Mesenchymal stem cell (in vitro differentiated cells and primary cell): ENCODE results near the gene CFAP119.

Source experiments
- DNase-seq: peaks from one replicate; pipeline ENCODE4 v3.0.0-alpha.2; 2013
- H2AFZ ChIP-seq: one replicate; pipeline ENCODE4 v1.6.1; 2013; ENCODE audit warnings: low read depth, mild to moderate bottlenecking, control low read depth, inconsistent platforms, low read length, moderate library complexity
- H2AK5ac ChIP-seq: 2 replicates; pipeline ENCODE4 v1.6.1; 2013; ENCODE audit warnings: low read length, moderate library complexity, mild to moderate bottlenecking, inconsistent platforms; ENCODE audit not compliant: severe bottlenecking
- H2BK120ac ChIP-seq: one replicate; pipeline ENCODE4 v1.6.1; 2013; ENCODE audit warnings: low read depth, mild to moderate bottlenecking, inconsistent platforms, low read length, moderate library complexity
- H2BK12ac ChIP-seq, 2 experiments: one replicate each; pipeline ENCODE4 v1.6.1; 2013; ENCODE audit warnings: inconsistent platforms in 2 of 2, low read length in 2 of 2, mild to moderate bottlenecking in 2 of 2, moderate library complexity in 2 of 2, control low read depth in 1 of 2
- H2BK15ac ChIP-seq: one replicate; pipeline ENCODE4 v1.6.1; 2013; ENCODE audit warnings: mild to moderate bottlenecking, low read depth, inconsistent platforms; ENCODE audit not compliant: poor library complexity, severe bottlenecking
- H2BK5ac ChIP-seq: 2 replicates; pipeline ENCODE4 v1.6.1; 2013; ENCODE audit warnings: low read depth, mild to moderate bottlenecking, low read length, control low read depth, inconsistent platforms; ENCODE audit not compliant: poor library complexity, severe bottlenecking
- H3K14ac ChIP-seq, 2 experiments: one replicate each; pipeline ENCODE4 v1.6.1; 2013; ENCODE audit warnings: inconsistent platforms in 2 of 2, low read length in 2 of 2, control low read depth in 1 of 2, mild to moderate bottlenecking in 1 of 2, moderate library complexity in 1 of 2
- H3K18ac ChIP-seq, 2 experiments: one replicate each; pipeline ENCODE4 v1.6.1; 2013; ENCODE audit warnings: inconsistent platforms in 2 of 2, low read length in 2 of 2, control low read depth in 1 of 2, low read depth in 1 of 2, mild to moderate bottlenecking in 1 of 2
- H3K23ac ChIP-seq, 2 experiments: one replicate each; pipeline ENCODE4 v1.6.1; 2013; ENCODE audit warnings: inconsistent platforms in 2 of 2, low read length in 2 of 2, mild to moderate bottlenecking in 2 of 2, moderate library complexity in 2 of 2, control low read depth in 1 of 2
- H3K27ac ChIP-seq: 2 replicates; pipeline ENCODE4 v1.5.1; 2013; ENCODE audit warnings: mild to moderate bottlenecking, moderate library complexity, low read length, control low read depth, inconsistent platforms; ENCODE audit not compliant: poor library complexity, severe bottlenecking
- H3K27me3 ChIP-seq, 2 experiments: 2 replicates each; pipeline versions ENCODE4 v1.6.1 to v1.7.0; 2013; ENCODE audit warnings: low read length in 2 of 2, mild to moderate bottlenecking in 2 of 2, moderate library complexity in 2 of 2, control low read depth in 1 of 2, inconsistent platforms in 1 of 2; ENCODE audit not compliant: control insufficient read depth in 1 of 2, insufficient read depth in 1 of 2
- H3K36me3 ChIP-seq, 2 experiments: 2 replicates each; pipeline versions ENCODE4 v1.6.1 to v1.7.0; 2013; ENCODE audit warnings: low read length in 2 of 2, control low read depth in 1 of 2, inconsistent platforms in 1 of 2, low read depth in 1 of 2, mild to moderate bottlenecking in 1 of 2; ENCODE audit not compliant: insufficient read depth in 2 of 2, control insufficient read depth in 1 of 2
- H3K4ac ChIP-seq, 2 experiments: one replicate each; pipeline ENCODE4 v1.6.1; 2013; ENCODE audit warnings: inconsistent platforms in 2 of 2, low read length in 2 of 2, mild to moderate bottlenecking in 2 of 2, moderate library complexity in 2 of 2, control low read depth in 1 of 2, low read depth in 1 of 2
- H3K4me1 ChIP-seq: 2 replicates; pipeline ENCODE4 v1.6.1; 2013; ENCODE audit warnings: low read depth, low read length, control low read depth; ENCODE audit not compliant: control insufficient read depth, insufficient read depth
- H3K4me2 ChIP-seq: 2 replicates; pipeline ENCODE4 v1.6.1; 2013; ENCODE audit warnings: low read length, mild to moderate bottlenecking, inconsistent platforms; ENCODE audit not compliant: poor library complexity, severe bottlenecking
- H3K4me3 ChIP-seq, 2 experiments: 2 replicates each; pipeline versions ENCODE4 v1.5.1 to v1.7.0; 2013; ENCODE audit warnings: low read length in 2 of 2, mild to moderate bottlenecking in 2 of 2, control low read depth in 1 of 2, low read depth in 1 of 2; ENCODE audit not compliant: insufficient read depth in 1 of 2
- H3K79me1 ChIP-seq: replicated peaks from 2 replicates; pipeline ENCODE4 v1.6.1; 2013; ENCODE audit warnings: mild to moderate bottlenecking, control low read depth, low read length, inconsistent platforms; ENCODE audit not compliant: poor library complexity, severe bottlenecking
- H3K9ac ChIP-seq: 2 replicates; pipeline ENCODE4 v1.7.0; 2013; ENCODE audit warnings: mild to moderate bottlenecking, low read length, moderate library complexity
- H3K9me3 ChIP-seq: 2 replicates; pipeline ENCODE4 v1.7.0; 2013; ENCODE audit warnings: mild to moderate bottlenecking, low read length; ENCODE audit not compliant: control insufficient read depth
- H4K8ac ChIP-seq: one replicate; pipeline ENCODE4 v1.6.1; 2013; ENCODE audit warnings: inconsistent platforms, mild to moderate bottlenecking, low read length, moderate library complexity
- H4K91ac ChIP-seq: one replicate; pipeline ENCODE4 v1.6.1; 2013; ENCODE audit warnings: mild to moderate bottlenecking, low read length, inconsistent platforms
- WGBS: methylation state at CpG from one replicate; pipeline ENCODE4 v1.1.7; 2013; ENCODE audit warnings: mixed read lengths; 5-methylcytosine and 5-hydroxymethylcytosine counted together

The CFAP119 gene

GRCh38 chr16:30779596-30779995 is 17.7 kb upstream of the CFAP119 start:
- H3K27me3 ChIP-seq = no peaks in the 10 kb centered on the region
- H2BK5ac ChIP-seq = no peak overlapping the region
- DNase-seq = no peak
- H3K4ac ChIP-seq = no peak overlapping the region
- H2BK120ac ChIP-seq = no peak overlapping the region
- 99% methylated on average over 5 of the region's 6 CpGs for WGBS
- no peak overlapping the region for H3K4me2 ChIP-seq
- no peak overlapping the region for H2AK5ac ChIP-seq
- H3K23ac ChIP-seq = no peak overlapping the region
- peaks cover 33 to 72% of the 10 kb centered on the region in 2 experiments for H3K36me3 ChIP-seq
- H3K4me1 ChIP-seq = peaks cover 17% of the 10 kb centered on the region
- H2BK15ac ChIP-seq = no peak overlapping the region
- H3K9me3 ChIP-seq = no peaks in the 10 kb centered on the region
- H2AFZ ChIP-seq = no peak overlapping the region
- H3K27ac ChIP-seq = no peak overlapping the region
- H3K9ac ChIP-seq = no peak overlapping the region
- peak overlapping the region in 1 of 2 experiments; percentile 27 for H3K4me3 ChIP-seq
- no peak overlapping the region for H4K91ac ChIP-seq
- H2BK12ac ChIP-seq = no peak overlapping the region
- peaks cover 52% of the 10 kb centered on the region for H3K79me1 ChIP-seq
- H3K18ac ChIP-seq = no peak overlapping the region
- no peak overlapping the region for H3K14ac ChIP-seq
- no peak overlapping the region for H4K8ac ChIP-seq

DNA sequence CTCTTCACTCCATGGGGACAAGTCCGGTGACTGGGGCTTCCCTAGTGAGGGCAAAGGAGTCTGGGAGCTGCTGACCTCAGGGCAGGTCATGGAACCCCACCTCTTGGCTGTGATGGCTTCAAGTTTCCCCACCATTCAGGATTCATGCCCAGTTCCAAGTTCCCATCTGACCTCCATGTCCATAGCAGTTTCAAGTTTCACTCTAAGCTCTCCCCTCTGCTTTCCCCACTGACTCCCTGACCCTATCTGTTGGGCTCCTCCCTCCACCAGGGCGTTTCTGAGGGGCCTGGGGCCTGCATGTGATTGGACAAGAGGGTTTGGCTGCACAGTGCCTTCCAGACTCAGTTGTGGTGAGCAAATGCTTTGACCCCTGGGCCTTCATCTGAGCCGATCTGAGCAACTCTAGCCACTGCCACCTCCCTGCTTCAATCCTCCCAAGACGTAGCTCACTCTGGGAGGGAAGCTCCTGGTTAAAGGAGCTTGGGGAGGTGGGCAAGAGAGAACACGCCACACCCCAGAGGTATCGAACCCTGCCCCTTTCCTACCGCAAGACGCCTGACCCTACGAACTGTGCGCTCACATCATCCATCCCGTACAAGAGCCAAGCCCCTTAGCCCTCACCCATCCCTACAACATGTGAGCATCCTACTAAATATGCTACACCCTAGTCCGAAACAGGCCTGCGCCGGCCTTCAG is 16.8 kb upstream of the CFAP119 start:
- Histone ChIP-seq H3K9ac (peak overlapping the region; percentile 48), H2BK5ac (no peak overlapping the region), H3K14ac (no peak overlapping the region), H3K27ac (no peak overlapping the region), H3K79me1 (peaks cover 48% of the 10 kb centered on the region), H3K23ac (no peak overlapping the region), H4K8ac (no peak overlapping the region), H2BK15ac (no peak overlapping the region), H3K36me3 (peaks cover 42 to 73% of the 10 kb centered on the region in 2 experiments), H2AK5ac (no peak overlapping the region), H2AFZ (no peak overlapping the region), H3K27me3 (no peaks in the 10 kb centered on the region), H3K4me2 (no peak overlapping the region), H3K9me3 (no peaks in the 10 kb centered on the region), H3K18ac (no peak overlapping the region), H3K4me1 (peaks cover 19% of the 10 kb centered on the region), H4K91ac (no peak overlapping the region), H3K4me3 (no peak overlapping the region), H2BK12ac (peak overlapping the region in 1 of 2 experiments; percentile 37), H2BK120ac (no peak overlapping the region), H3K4ac (no peak overlapping the region)
- DNase-seq = peak; percentile 37
- WGBS = 91% methylated on average over 14 of the region's 14 CpGs

DNA sequence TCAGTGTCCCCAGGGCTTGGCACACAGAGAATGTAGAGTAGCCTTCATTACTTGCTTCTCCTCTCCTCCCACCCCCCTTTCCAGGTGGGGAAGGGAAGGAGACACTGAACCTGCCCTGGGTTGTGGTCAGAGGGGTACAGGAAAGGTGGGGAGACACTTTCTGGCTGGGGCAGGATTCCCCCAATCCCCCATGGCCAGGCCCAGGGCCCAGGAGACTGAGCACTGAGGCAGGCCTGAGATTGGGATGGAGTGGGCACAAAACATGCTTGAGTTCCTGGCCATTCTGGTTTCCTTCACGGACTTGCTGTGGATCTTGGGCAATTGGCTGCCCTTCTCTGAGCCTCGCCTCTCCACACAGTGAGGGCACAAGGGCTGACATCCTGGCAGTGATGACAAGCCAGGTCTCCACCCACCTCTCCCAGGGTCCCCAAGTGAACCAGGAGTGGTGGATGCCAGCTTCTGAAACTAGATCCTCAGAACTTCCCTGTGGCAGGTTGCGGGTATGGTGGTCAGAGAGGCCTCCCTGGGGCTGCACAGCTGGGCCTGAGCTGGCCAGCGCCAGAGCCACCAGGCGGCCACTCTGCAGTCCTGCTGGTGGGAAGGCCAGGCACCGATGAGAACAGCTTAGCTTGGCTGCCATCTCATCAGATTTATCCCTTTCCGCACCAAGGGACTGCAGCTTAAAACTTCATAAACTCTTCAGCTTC is 15.9 kb upstream of the CFAP119 start:
- peak overlapping the region; percentile 13 for H2BK15ac ChIP-seq

More for the DNA sequence above, 15.9 kb upstream of the CFAP119 start:
- H3K4me1 ChIP-seq = peaks cover 19% of the 10 kb centered on the region
- no peak overlapping the region for H2AK5ac ChIP-seq
- no peak overlapping the region for H3K27ac ChIP-seq
- H3K23ac ChIP-seq = no peak overlapping the region
- H2AFZ ChIP-seq = no peak overlapping the region
- H3K36me3 ChIP-seq = peaks cover 43 to 73% of the 10 kb centered on the region in 2 experiments
- H3K4me3 ChIP-seq = no peak overlapping the region
- no peak overlapping the region for H3K18ac ChIP-seq
- H3K4ac ChIP-seq = peak overlapping the region in 1 of 2 experiments; percentile 1
- peak overlapping the region; percentile 6 for H3K9ac ChIP-seq
- H2BK5ac ChIP-seq = no peak overlapping the region
- H2BK120ac ChIP-seq = no peak overlapping the region
- H4K8ac ChIP-seq = no peak overlapping the region
- no peak overlapping the region for H2BK12ac ChIP-seq
- H3K9me3 ChIP-seq = no peaks in the 10 kb centered on the region
- H3K14ac ChIP-seq = no peak overlapping the region
- no peak overlapping the region for H4K91ac ChIP-seq
- WGBS = 94% methylated on average over 5 of the region's 7 CpGs
- DNase-seq = no peak
- H3K4me2 ChIP-seq = no peak overlapping the region
- H3K27me3 ChIP-seq = no peaks in the 10 kb centered on the region
- peaks cover 45% of the 10 kb centered on the region for H3K79me1 ChIP-seq
